HG03066 (cell line): ENCODE results near the gene ANKRD63.

Experiments
- ATAC-seq: cut with Tn5 transposase; IDR thresholded peaks from one replicate; pipeline ENCODE4 v1.9.1; 2021; ENCODE audit warnings: low read depth; ENCODE audit not compliant: unreplicated experiment

The ANKRD63 gene

GRCh38 chr15:40264321-40265153, 18.3 kb downstream of the ANKRD63 start:
- ATAC-seq = no peak

- ATAC-seq = no peak
Observed at GRCh38 chr15:40263024-40263754, 19.7 kb downstream of the ANKRD63 start.

GRCh38 chr15:40259021-40259420, 23.8 kb downstream of the ANKRD63 start:
- ATAC-seq = no peak

- no peak for ATAC-seq
Observed at GRCh38 chr15:40258544-40258943, 24.3 kb downstream of the ANKRD63 start.

- ATAC-seq = no peak
Observed at GRCh38 chr15:40257656-40258450, 25.0 kb downstream of the ANKRD63 start.

GRCh38 chr15:40256638-40257235, 26.1 kb downstream of the ANKRD63 start:
- ATAC-seq = no peak

GRCh38 chr15:40255033-40255432, 27.8 kb downstream of the ANKRD63 start:
- no peak for ATAC-seq

GRCh38 chr15:40254452-40254851, 28.4 kb downstream of the ANKRD63 start:
- ATAC-seq = no peak

GRCh38 chr15:40253167-40253790, 29.6 kb downstream of the ANKRD63 start:
- no peak for ATAC-seq

GRCh38 chr15:40252438-40253166, 30.3 kb downstream of the ANKRD63 start:
- no peak for ATAC-seq

- no peak for ATAC-seq
Observed at GRCh38 chr15:40252141-40252437, 30.8 kb downstream of the ANKRD63 start.

GRCh38 chr15:40251486-40252140, 31.3 kb downstream of the ANKRD63 start:
- no peak for ATAC-seq

- ATAC-seq = no peak
Observed at GRCh38 chr15:40250771-40251483, 31.9 kb downstream of the ANKRD63 start.

- ATAC-seq = no peak
Observed at GRCh38 chr15:40250304-40250656, 32.6 kb downstream of the ANKRD63 start.

GRCh38 chr15:40249477-40250303, 33.2 kb downstream of the ANKRD63 start:
- no peak for ATAC-seq

- ATAC-seq = no peak
Observed at GRCh38 chr15:40248006-40248783, 34.7 kb downstream of the ANKRD63 start.

- ATAC-seq = no peak
Observed at GRCh38 chr15:40247406-40247971, 35.4 kb downstream of the ANKRD63 start.
